ENCODE measurements around the gene CCDC51.

The CCDC51 gene

DNA sequence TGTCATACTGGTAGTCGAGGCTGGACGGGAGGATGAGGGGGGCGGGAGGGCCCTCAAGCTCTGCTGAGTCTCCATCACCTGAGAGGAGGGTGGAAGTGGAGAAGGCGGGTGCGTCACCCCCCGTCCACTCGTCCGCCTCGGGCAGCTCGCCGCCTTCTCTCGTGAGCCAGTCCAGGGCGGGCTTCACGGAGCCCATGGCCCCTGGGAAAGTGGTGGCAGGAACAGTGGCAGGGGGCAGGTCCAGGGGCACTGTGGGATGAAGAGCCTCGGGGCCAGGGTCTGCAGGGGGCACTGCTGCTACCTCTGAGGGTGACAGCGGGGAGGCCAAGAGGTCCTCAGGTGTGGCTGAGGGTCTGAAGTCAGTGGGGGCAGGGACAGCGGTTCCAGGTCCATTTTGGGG, 20.3 kb downstream of the CCDC51 start:
- no peak for DNase-seq (ENCODE audit: low read depth in 2 of 3, low spot score in 1 of 3)

GRCh38 chr3:48419149-48419548, 20.8 kb downstream of the CCDC51 start:
- no peak for DNase-seq (ENCODE audit: low read depth in 2 of 3, low spot score in 1 of 3)

GRCh38 chr3:48418651-48419050, 21.3 kb downstream of the CCDC51 start:
- no peak for DNase-seq (ENCODE audit: low read depth in 2 of 3, low spot score in 1 of 3)

DNA sequence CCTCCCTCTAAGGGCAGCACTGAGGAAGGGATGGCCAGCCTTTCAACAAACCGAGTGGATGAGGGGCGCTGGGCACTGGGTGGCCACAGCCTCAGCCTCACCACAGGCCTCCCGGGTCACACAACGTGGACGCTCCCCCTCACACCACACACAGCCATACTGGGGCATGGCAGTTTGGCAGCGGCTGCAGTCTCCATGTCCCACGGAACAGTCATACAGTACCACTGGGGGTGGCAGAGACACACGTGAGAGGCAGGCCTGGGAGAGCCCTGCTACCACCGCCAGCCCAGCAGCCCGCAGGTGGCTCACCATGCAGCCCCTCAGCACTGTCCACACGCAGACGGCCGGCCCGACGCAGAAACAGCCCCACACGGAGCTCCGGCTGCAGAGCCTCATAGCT, 21.8 kb downstream of the CCDC51 start:
- no peak for DNase-seq (ENCODE audit: low read depth in 2 of 3, low spot score in 1 of 3)

- DNase-seq (ENCODE audit: low read depth in 2 of 3, low spot score in 1 of 3), result no peak
Measured at GRCh38 chr3:48417529-48418108, 22.3 kb downstream of the CCDC51 start.

GRCh38 chr3:48416546-48416945, 23.4 kb downstream of the CCDC51 start:
- DNase-seq (ENCODE audit: low read depth in 2 of 3, low spot score in 1 of 3), result no peak

GRCh38 chr3:48416091-48416505, 23.8 kb downstream of the CCDC51 start:
- no peak for DNase-seq (ENCODE audit: low read depth in 2 of 3, low spot score in 1 of 3)

DNA sequence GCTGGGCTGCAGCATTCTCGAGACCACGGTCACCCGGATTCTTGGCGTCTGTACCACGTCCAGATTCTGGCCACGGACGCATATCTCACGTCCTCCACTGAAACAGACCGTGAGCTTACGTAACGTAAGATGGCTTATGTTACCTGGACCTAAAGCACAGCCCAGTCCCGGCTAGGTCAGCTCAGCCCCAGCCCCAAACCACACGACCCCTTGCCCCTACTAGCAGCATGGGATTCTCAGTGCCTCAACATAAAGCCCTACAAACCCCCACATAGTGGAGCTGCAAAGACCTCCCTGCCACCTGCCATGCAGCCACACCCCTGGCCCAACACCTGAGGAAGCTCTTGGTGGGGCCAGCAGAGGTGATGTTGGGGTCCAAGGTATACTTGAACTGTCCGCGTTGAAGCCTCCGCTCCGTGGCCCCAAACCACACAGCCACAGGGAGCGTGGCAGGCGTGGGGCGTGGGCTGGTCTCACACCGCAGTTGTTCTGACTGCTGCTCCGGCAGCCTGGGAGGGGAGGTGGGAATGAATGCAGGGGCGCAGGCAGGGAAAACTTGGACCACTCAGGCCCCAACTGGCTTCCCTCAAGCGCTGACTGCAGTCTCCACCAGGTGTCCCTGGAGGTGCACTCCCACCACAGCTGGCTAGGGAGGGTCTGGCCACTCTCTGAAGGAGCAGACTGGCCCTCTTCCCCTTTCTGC, 24.5 kb downstream of the CCDC51 start:
- no peak for DNase-seq (ENCODE audit: low read depth in 2 of 3, low spot score in 1 of 3)

GRCh38 chr3:48414376-48415250, 25.3 kb downstream of the CCDC51 start:
- DNase-seq (ENCODE audit: low read depth in 2 of 3, low spot score in 1 of 3), result no peak

DNA sequence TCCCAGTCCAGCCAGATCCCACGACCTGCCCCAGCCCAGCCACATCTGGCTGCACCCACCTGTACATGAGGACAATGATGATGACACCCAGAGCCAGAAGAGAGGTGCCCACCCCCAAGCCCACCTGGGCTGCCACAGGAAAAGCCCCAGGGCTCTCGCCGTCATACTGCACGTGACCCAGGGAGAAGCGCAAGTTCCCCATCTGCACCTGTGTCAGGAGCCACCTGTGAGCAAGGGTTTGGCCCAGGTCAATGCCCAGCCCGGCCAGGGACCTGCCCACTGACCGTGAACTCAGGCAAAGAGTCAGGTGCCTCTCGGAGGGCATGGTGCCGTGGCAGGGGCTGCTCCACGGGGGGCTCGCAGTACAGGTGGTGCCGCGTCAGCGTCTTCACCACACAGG, 26.3 kb downstream of the CCDC51 start:
- no peak for DNase-seq (ENCODE audit: low read depth in 2 of 3, low spot score in 1 of 3)

DNA sequence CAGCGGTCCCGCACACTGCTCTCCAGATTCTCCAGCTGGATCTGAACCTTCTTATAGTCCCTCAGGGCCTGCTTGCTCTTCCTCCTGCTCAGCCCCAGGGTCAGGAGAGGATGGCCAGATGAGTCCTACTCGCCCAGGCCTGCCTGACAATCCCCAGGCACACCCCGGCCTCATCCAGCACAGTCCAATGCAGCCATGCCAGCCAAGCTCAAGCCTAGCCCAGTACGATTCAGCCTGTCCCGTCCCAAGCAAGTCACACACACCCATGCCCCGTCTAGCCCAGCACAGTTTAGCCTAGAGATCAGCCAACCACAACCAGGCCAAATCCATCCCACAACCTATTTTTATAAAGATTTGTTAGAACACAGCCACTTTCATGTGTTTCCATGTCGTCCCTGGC, 26.8 kb downstream of the CCDC51 start:
- no peak for DNase-seq (ENCODE audit: low read depth in 2 of 3, low spot score in 1 of 3)

DNA sequence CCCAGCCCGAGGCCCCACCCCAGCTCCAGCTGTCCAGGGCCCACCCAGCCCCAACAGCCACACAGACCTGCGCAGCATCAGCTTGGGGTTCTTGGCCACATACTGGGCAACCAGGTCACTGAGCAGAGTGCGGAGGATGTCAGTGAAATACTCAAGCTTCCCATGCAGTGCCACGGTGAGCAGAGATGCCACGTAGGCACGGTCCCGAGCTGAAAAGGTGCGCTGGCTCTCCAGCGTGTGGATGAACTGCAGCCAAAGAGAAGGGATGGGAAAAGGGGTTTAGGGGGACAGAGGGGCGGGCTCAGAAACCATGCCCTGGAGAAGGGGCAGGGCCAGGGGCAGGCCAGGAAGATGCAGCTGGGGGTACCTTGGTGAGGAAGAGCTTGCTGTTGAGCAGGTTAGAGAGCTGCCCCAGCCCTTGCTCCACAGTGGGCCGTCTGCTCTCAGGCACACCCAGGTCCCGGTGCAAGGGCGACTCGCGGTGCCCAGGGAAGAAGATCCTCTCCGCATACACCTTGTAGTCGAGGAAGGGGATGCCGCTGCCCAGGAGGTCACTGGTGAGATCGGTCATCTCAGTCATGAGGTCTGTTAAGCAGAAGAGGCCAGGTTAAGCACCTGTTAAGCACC, 27.4 kb downstream of the CCDC51 start:
- DNase-seq (ENCODE audit: low read depth in 2 of 3, low spot score in 1 of 3), result no peak

- no peak for DNase-seq (ENCODE audit: low read depth in 2 of 3, low spot score in 1 of 3)
Measured at GRCh38 chr3:48411606-48412374, 28.1 kb downstream of the CCDC51 start.

- no peak for DNase-seq (ENCODE audit: low read depth in 2 of 3, low spot score in 1 of 3)
Measured at GRCh38 chr3:48411041-48411588, 28.8 kb downstream of the CCDC51 start.

GRCh38 chr3:48410205-48411040, 29.5 kb downstream of the CCDC51 start:
- DNase-seq (ENCODE audit: low read depth in 2 of 3, low spot score in 1 of 3), result no peak

DNA sequence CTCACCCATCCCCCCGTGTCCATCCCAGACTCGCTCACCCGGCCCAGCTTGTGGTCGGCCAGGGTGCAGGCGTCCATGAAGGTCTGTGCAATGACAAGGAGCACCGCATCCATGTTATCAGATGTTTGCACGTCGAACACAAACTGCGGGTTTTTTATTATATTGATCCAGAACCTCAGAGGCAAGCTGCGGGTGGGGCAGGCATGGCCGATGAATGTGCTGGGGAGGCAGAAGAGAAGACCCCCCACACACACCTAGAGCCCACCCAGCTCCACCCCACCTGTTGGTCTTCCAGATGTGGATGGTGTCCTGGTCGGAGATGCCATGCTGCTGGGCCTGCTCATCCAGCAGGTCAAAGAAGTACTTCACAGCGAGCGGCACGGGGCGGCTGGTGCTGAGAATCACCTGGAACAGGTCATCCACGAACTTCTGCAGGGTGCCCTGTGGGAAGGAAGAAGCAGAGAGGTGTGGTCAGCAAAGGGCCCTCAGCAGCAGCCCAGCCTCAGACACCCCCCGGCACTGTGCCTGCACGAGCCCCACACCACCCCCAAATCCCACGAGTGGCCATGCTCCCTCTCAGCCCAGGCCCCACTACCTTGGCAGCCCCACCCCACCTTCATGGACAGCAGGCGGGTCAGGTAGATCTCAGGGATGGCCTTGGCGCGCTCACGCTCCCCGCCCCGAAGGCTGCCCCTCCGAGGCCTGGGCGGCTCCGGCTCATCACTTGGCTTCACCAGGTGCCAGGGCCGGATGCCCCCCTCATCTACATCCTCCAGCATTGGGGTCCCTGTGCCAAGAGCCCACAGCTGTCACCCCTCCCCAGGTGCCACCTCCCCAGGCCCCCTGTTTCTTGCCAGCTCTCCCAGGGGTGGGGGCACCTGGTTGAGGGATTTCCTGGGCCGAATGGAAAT, 30.4 kb downstream of the CCDC51 start:
- no peak for DNase-seq (ENCODE audit: low read depth in 2 of 3, low spot score in 1 of 3)

DNA sequence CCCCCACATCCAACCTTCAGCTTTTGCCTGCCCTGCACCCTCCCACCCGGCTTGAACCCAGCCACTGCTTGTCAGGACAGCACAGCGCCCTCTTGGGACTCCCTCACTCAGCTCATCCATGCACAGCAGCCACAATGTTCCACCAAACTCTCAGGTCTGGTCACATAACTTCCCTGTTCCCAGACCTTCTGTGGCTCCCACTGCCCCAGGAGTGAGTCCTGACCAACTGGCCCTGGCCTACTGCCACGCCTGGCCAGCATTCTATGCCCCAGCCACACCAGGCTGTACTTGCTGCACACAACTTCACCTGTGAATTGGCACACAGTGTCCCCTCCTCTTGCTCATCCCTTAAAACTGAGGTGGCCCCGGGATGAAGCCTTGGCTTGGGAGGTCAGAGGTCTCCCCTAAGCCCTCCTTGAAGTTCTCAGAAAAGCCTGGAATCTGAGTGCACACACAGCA, 31.1 kb downstream of the CCDC51 start:
- DNase-seq (ENCODE audit: low read depth in 2 of 3, low spot score in 1 of 3), result no peak

DNA sequence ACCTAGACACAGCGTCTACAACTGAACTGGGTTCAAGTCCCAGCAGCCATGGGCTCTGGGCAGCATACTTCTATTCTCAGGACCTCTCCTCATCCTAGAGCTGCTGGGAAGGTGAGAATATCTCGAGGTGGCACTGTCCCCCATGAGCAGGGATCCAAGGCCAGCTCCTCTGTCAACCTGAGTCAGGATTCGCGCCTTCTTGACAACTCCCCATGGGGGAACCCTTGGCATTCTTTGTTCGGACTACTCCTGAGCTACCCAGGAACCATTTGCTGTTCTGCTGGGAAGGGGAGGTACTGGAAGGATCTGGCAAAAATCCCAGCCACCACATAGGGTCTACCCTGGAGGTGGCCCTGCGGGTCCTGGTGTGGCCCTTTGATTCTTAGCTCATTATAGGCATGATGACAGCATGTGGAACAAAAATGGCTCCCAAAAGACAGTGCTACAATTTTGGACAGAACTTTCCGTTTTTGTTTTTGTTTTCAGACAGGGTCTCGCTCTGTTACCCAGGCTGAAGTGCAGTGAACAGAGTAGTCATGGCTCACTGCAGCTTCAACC, 32.3 kb downstream of the CCDC51 start:
- no peak for DNase-seq (ENCODE audit: low read depth in 2 of 3, low spot score in 1 of 3)

Measured in stimulated activated CD4-positive, alpha-beta T cell treated with anti-CD3 and anti-CD28 coated beads, Interleukin-12 subunit alpha, Interleukin-12 subunit beta, amount 100 ng/mL, for 48 hours (primary cell).